GM21528 (cell line): Measurements from ENCODE around the gene PRKCH.

Source experiments
- ATAC-seq: cut with Tn5 transposase; IDR thresholded peaks from one replicate; pipeline ENCODE4 v1.9.1; 2021; ENCODE audit warnings: mild to moderate bottlenecking, moderate library complexity; ENCODE audit not compliant: unreplicated experiment, low FRiP score

The PRKCH gene

DNA sequence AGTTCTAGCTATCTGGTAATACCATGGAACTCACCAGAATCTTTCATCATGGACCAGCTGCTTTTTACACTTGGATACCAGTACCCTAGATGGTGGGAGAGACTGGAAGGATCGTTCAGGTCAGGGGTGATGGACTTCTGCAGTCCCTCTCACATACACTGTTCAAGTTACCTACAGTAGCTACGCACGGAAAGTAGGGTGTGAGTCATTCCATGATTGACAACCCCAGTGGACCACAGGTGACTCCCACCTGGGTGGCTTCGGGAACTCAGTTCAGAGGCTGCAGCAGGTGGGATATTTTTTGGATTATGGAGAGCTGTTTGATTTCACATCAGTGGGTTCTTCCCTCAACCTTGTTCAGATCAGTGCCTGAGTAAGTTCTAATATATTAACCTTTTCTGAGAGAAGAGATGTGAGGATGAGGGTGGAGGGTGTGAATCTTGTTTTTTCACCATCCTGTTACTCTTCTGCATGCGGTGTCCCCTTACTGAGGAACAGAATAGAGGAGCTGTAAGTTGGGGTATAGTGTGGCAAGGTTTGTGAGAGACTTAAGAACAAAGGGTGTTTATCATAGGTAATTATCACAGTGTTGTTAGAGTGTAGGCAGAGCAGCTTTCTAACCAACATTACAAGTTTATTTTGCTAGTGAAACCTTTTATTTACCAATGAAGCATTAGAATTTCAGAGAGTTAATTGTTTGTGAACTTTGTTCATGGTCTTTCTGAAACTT is 39.6 kb downstream of the PRKCH start:
- ATAC-seq, result no peak

DNA sequence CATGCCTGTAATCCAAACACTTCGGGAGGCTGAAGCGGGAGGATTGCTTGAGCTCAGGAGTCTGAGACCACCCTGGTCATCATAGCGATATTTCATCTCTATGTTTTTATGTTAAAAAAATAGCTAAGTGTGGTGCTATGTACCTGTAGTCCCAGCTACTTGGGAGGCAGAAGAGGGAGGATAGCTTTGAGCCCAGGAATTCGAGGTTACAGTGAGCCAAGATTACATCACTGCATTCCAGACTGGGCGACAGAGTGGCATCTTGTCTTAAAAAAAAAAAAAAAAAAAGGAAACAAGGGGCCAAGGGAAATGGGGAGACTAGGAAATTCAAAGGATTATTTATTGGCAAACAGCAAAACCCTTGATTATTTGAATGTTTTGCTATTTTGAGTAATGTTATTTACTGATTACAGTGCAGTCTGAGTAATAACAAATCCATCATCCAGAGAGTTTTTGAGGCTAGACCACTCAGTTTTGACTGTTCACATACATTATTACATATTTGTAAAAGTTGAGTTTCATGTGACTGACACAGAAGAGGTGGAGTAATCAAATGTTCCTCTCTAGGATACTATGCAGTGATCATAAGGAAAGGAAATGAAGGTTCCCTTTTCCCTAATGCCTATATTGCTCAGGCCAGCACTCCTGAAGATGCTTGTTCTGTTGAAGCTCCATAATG is 40.8 kb downstream of the PRKCH start:
- no peak for ATAC-seq

DNA sequence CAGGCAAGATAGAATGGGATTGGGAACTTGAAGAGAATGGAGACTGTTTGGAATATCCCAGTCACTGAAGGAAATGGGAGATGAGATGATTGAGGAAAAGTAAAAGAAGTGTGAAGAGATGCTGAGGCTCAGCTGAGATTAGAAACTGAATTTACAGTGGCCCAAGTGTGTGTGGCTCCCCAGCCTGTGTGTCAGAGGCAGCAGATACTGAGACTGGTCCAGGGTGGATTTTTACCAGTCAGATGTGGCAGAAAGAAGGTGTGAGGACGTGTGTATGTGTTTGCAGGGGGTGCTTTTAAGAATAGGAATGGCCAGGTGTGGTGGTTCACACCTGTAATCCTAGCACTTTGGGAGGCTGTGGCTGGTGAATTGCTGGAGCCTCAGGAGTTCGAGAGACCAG is 42.9 kb downstream of the PRKCH start:
- no peak for ATAC-seq

DNA sequence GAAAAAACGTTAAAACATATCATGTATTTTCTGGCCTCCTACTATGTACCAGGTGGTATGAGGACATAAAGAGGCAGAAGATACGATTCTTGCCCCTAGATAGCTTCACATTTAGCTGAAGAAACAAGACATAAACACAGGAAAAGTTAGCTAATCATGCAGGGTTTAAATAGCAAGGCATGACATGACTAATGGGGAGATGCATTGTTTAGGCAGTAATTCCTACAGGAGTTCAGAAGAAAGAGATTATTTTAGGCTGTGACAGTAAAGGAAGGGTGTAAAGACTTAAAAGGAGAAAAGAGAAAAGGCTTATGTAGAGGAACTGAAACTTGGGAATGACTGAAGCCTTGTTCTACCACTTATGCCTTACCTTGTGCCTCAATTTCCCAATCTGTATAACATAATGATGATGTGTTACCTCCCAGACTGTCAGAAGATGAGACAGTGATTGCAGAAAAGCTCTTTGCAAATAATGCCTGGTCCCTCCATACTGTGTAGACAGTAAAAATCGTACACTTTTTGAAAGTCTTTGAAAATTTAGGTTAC is 44.4 kb downstream of the PRKCH start:
- no peak for ATAC-seq

DNA sequence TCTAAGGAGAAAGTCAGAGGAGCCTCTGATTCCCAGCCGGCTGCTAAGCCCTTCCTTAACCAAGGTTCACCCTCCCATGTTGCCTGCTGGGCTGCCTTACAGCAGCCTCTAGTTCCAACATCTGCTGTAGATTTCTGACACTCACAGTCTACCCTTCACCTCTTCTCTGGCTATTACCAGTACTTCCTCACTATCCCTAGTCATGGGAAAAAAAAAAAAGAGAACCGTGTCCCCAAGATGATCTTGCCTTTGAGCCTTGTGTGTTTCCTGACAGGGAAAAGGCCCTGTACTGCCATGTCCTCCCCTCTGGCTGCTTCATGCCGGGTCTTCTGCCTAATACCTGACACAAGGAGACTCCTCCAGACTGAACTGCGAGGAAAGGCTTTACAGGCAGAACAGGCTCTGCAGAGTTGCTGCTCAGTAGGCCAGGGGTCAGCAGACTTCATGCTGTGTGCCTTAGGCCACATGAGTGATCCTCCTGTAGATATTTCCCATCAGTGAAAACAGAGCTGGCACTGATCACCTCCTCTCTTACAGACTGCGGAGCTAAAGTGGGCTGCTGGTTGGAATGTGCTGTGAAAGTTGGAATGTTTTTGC is 46.8 kb downstream of the PRKCH start:
- no peak for ATAC-seq

DNA sequence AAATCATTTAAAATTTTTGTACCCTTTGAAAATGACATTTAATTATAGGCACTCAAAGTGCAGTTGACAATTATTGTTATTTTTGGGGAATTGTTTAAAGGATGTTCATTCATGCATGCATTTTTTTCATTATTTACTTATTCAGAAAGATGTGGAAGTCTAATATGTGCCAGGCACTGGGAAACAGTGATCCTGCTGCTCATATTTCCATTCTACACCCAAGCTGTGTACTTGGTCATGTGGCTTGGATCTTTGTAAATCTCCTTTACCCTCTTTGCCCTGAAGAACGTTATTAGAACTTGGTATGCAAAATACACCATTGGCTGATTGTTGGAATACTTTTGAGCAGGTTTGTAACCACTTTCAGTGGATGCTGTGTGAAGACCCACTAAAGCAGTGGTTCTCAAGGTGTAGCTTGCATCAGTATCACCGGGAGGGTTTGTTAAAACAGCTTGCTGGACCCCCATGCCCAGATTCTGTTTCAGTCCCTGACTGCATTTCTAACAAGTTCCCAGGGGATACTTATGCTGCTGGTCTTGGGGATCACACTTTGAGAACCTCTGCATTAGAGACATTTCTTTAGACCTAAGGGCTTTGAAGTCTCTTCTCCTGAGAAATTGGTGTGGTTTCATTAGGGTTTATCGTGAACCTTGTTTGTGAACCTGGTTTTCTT is 47.5 kb downstream of the PRKCH start:
- no peak for ATAC-seq

DNA sequence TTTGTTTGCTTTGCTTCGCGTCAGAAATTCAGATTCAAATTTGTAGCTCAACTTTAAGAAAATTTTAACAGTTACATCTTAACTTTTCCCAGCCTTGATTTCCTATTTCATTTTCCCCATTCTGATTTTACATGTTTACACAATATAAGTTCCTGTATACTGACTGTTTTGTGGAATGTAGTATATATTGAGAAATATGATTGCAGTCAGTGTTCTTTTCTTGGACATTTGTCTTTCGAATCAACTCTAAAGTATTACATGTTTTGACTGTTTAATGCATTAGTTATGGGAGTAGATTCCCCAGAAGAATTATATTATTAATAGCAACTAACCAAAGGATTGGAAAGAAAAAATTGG is 48.1 kb downstream of the PRKCH start:
- ATAC-seq, result no peak

DNA sequence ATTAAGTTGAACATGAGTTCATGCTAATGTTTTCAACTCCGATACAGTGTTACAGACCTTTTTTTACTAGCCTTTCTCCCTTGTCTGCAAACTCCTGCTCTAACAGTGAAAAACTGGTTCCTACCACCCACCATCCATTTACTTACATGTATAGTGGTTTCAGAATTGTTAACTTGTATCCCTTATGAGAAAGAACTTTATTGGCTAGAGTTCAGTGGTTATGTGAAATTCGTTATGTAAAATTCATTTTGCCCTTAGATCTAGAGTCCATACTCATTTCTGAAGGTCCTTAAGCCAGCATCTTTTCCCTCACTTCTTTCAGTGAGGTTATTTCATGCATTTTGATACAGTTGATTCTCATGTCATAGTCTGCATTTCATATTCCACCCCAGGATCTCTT is 51.0 kb downstream of the PRKCH start:
- no peak for ATAC-seq

DNA sequence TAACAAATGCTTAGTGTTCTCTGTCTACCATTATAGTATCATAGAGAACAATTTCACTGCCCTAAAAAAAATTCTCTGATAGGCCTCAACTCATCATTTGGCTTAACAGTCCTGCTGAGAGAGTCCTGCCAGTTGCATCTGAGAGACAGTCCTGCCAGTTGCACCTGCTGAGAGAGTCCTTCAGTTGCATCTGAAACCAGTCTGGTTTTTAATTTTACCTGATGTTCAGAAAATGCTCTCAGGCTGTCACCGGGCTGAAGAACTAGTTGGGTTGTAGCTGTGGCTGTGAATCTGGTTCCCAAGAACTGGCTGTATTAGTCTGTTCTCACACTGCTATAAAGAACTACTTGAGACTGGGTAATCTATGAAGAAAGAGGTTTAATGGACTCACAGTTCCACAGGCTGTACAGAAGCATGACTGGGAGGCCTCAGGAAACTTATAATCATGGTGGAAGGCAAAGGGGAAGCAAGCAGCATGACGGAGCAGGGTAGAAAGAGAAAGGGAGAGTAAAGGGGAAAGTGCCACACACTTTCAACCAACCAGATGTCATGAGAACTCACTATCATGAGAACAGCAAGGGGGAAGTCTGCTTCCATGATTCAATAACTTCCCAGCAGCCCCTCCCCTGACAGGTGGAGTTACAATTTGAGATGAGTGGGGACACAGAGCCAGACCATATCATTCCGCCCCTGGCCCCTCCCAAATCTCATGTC is 51.6 kb downstream of the PRKCH start:
- ATAC-seq, result no peak

DNA sequence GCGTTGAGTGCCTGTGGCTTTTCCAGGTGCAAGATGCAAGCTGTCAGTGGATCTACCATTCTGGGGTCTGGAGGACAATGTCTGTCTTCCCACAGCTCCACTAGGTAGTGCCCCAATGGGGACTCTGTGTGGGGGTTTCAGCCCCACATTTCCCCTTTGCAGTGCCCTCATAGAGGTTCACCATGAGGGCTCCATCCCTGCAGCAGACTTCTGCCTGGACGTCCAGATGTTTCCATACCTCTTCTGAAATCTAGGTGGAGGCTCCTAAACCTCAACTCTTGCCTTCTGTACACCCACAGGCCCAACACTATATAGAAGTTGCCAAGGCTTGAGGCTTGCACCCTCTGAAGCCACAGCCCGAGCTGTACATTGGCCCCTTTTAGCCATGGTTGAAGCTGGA is 52.9 kb downstream of the PRKCH start:
- no peak for ATAC-seq

DNA sequence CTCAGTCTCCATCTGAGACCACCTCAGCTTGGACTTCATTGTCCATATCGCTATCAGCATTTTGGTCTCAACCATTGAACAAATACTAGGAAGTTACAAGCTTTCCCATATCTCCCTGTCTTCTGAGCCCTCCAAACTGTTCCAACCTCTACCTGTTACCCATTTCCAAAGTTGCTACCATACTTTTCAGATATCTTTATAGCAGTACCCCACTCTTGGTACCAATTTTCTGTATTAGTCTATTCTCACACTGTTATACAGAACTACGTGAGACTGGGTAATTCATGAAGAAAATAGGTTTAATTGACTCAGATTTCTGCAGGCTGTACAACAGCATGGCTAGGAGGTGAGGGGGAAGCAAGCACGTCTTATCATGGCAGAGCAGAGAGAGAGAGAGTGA is 53.8 kb downstream of the PRKCH start:
- ATAC-seq, result no peak

DNA sequence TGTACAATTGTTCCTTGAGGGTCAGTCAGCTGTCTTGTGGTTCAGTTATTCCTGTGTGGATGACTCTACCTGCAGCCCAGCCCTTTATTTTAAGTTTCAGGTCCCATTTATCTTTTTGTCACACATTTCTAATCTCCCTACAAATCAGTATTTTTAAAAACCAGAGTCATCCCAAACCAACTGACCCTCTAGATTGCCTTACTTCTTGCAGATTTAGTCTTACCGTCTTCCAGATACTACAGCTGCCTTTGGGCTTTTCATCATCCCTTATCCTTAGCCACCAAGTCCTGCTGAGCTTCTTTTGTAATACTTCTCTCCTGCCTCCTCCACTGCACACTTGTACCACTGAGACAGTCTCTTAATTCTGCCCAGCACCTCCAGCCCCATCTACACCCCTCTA is 54.9 kb downstream of the PRKCH start:
- no peak for ATAC-seq

DNA sequence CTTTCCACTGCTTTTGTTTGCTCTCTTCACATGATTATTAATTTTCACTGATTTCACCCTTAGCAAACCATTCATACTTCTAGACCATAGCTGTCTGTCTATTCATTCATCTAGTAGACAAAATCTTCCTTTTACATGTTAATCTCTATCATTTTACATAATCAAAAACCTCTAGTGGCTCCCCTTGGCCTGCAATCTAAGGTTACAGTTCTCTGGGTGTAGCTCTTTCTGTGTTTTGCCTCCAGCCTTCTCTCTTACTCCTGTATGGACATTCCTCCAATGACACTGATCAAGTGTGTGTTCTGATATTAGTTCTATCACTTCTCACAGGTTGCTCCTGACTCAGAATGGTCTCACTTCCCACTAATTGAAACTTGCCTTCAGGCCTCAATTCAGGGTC is 56.4 kb downstream of the PRKCH start:
- no peak for ATAC-seq

DNA sequence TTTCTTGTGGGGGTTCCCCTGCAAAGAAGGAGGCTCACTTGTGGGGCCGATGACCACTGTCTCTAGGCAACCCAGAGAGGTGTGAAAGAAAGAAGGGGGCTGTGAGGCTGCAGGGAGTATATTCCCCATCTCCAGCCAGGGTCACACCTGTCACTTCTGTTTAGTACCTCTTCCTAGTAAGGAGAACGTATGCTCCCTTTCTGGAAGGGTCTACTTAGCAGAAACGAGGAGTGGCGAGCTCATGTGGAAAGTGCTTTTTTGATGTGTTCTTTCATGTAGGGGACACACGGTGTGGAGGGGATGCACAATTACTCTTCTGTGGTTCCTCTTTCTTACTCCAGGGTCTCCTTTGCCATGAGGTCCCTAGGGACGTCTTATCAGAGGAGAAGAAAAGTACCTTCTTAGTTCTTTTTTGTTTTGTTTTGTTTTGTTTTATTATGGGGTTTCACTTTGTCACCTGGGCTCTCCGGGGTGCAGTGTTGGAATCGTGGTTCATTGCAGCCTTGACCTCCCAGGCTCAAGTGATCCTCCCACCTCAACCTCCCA is 58.3 kb downstream of the PRKCH start:
- ATAC-seq, result no peak

DNA sequence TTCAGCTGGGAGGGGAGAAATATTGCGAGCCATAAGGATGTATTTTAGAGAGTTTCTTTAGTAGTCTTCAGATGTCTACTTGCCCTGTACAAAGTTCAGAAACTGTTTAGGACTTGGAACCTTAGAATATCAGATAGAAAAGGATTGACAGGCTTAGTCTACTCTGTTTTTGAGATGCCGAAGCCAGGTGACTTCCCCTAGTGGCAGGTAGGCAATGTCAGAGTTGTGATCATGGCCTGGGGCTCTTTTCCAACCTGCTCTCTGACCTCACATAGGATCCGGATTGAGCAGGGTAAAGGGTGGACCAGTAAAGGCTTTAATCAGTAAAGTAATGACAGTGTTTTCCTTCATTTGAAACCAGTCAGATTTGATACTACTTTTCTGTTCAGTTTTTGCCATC is 59.6 kb downstream of the PRKCH start:
- no peak for ATAC-seq

DNA sequence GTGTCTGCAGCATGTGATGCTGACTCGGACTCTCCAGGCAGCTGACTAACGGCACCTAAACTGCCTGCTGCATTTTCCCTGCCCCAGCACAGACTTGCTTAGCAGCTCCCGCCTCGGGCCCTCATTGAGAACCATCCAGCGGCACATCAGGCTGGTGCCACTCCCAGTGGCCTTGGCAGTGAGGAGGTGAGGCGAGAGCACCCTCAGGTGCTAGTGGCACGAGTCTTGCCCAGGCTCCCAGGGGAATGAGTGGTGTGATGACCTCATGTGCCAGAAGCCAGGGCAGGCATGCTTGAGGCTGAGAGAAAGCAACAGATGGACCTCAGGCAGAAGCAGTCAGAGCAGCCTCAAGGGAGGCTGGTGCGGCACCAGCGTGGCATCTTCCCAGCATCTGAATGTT is 60.2 kb downstream of the PRKCH start:
- ATAC-seq, result no peak

DNA sequence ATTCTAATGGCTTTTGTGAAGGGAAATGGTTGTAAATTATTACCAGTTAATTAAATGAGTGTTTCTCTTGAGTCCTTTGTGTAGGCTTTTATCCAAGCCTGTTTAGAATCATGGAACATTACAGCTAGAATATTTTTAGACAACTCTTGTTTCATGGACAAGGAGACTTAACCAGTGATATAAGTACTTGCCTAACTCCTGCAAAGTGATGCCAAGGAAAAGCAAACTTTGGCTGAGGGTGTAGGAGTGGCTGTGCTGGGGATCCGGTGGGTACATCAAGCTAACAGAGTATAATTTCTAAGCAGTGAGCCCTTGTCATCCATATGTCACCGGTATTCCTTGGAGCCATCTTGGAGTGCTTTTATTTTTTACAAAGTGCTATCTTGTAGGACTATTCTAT is 61.5 kb downstream of the PRKCH start:
- ATAC-seq, result no peak

DNA sequence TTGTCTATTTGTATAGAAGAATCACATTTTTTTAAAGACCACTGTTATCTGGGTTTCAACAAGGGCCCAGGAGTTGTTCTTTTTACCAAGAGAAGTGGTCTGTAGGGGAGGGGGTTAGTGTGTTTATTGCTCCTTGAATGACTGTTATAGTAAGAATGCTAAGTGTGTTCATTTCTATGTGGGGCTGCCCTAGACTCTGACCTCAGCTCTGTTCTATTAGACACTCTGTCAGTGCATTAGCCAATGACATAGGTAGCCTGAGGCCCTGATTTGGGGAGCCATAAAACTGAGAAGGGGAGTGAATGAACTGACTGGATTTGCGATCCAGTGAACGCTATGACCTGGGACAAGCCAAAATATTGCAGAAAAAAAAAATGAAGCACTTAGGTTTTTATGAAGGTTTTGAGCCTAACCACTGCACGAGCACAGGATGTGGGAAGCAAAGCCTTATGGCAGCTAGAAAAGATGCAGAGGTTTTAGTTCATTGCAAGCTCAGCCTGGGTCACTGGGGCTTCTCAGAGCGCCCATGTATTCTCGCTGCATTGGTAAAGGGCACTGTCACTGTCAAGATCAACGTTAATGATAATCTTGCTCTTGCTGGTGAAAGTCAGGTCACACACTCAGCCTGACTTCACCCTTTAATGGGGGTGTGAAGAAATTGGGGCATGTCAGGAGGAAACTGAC is 63.8 kb downstream of the PRKCH start:
- no peak for ATAC-seq

DNA sequence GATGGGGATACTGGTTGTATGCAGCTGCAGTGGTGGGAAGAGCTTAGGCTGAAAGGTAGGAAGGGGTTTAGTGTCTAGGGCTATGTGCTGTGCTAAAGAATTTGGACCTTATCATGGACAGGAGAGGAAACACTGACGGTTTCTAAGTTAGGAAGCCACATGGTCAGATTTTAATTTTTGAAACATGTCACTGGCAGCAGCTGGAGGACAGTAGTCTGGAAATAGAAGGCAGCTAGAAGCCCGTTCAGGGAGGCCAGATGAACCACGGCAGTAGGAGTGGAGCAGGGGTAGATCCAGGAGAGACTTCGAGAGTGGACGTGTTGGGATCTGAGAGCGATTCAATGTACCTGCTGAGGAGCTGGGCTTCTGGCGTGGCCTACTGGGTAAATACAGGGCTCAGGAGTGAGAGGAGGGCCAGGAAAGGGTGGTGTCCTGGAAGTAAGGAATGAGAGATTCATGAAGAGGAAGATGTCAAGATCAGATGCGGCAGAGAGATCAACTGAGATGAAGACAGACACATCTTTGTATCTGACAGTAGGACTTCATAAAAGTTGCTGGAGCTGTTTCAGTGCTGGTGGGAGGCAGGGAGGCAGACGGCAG is 64.9 kb downstream of the PRKCH start:
- no peak for ATAC-seq
